HepG2 (cell line): ENCODE results near the gene RAB22A. TPM values are rescaled to one million over a fixed set of nuclear protein-coding genes. Genes with fewer than 3 reads are reported as not detected.
A peak's percentile ranks its signal among the peaks of the same experiment; 100 is the strongest.

ENCODE experiments used
- ATF1 ChIP-seq: IDR thresholded peaks from 2 replicates; pipeline ENCODE4 v1.6.1; 2016; ENCODE audit warnings: mild to moderate bottlenecking, control low read depth
- CREM ChIP-seq, 2 experiments: sonication (generic) in 1 of 2; formaldehyde crosslinking in 1 of 2; IDR thresholded peaks; 2 replicates each; pipeline versions ENCODE4 v1.4.0 to v1.6.1; 2016 to 2020; ENCODE audit warnings: antibody characterized with exemption in 1 of 2, mild to moderate bottlenecking in 1 of 2, missing genetic modification reagents in 1 of 2
- FOSL2 ChIP-seq: sonication (generic); formaldehyde crosslinking; IDR thresholded peaks from 2 replicates; pipeline ENCODE4 v1.4.0; 2020; ENCODE audit warnings: missing genetic modification reagents
- FOXJ3 ChIP-seq: sonication (generic); formaldehyde crosslinking; IDR thresholded peaks from 2 replicates; pipeline ENCODE4 v1.4.0; 2020; ENCODE audit warnings: missing genetic modification reagents, mild to moderate bottlenecking, borderline replicate concordance
- HHEX ChIP-seq: IDR thresholded peaks from 2 replicates; pipeline ENCODE4 v1.6.1; 2016; ENCODE audit warnings: control low read depth
- HOMEZ ChIP-seq: IDR thresholded peaks from 2 replicates; pipeline ENCODE4 v1.6.1; 2016; ENCODE audit warnings: low read depth
- NR2F2 ChIP-seq: IDR thresholded peaks from 2 replicates; pipeline ENCODE4 v1.6.1; 2012; ENCODE audit warnings: low read depth, inconsistent platforms, borderline replicate concordance
- NR2F6 ChIP-seq, 2 experiments: IDR thresholded peaks; 2 replicates each; pipeline ENCODE4 v1.6.1; 2016; ENCODE audit warnings: antibody characterized with exemption in 1 of 2, mild to moderate bottlenecking in 1 of 2
- PATZ1 ChIP-seq: sonication (generic); formaldehyde crosslinking; IDR thresholded peaks from 2 replicates; pipeline ENCODE4 v1.4.0; 2020; ENCODE audit warnings: missing genetic modification reagents
- RARA ChIP-seq: IDR thresholded peaks from 2 replicates; pipeline ENCODE4 v1.6.1; 2016; ENCODE audit warnings: missing genetic modification reagents, missing compliant biosample characterization
- RCOR2 ChIP-seq: IDR thresholded peaks from 2 replicates; pipeline ENCODE4 v1.6.1; 2016; ENCODE audit warnings: missing biosample characterization, missing genetic modification reagents
- SOX5 ChIP-seq: IDR thresholded peaks from 2 replicates; pipeline ENCODE4 v1.6.1; 2016; ENCODE audit warnings: borderline replicate concordance
- SYNCRIP ChIP-seq: fragments of 200-400 bp; formaldehyde crosslinking; IDR thresholded peaks from 2 replicates; pipeline ENCODE4 v1.6.1; 2018; ENCODE audit warnings: mild to moderate bottlenecking, low read depth, low read length; ENCODE audit not compliant: insufficient read depth
- THAP11 ChIP-seq: IDR thresholded peaks from 2 replicates; pipeline ENCODE4 v1.6.1; 2016; ENCODE audit warnings: missing biosample characterization, missing genetic modification reagents
- ZBTB33 ChIP-seq: sonication (generic); formaldehyde crosslinking; IDR thresholded peaks from 2 replicates; pipeline ENCODE4 v1.4.0; 2020; ENCODE audit warnings: missing genetic modification reagents
- ZNF530 ChIP-seq: sonication (generic); formaldehyde crosslinking; IDR thresholded peaks from 2 replicates; pipeline ENCODE4 v1.5.0; 2020; ENCODE audit warnings: low read depth, mild to moderate bottlenecking, missing genetic modification reagents
- ZNF546 ChIP-seq: sonication (generic); formaldehyde crosslinking; conservative IDR thresholded peaks from 2 replicates; pipeline ENCODE4 v1.8.1; 2023; ENCODE audit warnings: mild to moderate bottlenecking, missing genetic modification reagents
- ZNF609 ChIP-seq: sonication (generic); formaldehyde crosslinking; IDR thresholded peaks from 2 replicates; pipeline ENCODE4 v1.4.0; 2020; ENCODE audit warnings: mild to moderate bottlenecking, missing genetic modification reagents, borderline replicate concordance
- ZNF83 ChIP-seq: sonication (generic); formaldehyde crosslinking; IDR thresholded peaks from 2 replicates; pipeline ENCODE4 v1.4.0; 2020; ENCODE audit warnings: missing genetic modification reagents, mild to moderate bottlenecking, borderline replicate concordance
- ZSCAN21 ChIP-seq: sonication (generic); formaldehyde crosslinking; IDR thresholded peaks from 2 replicates; pipeline ENCODE4 v1.8.0; 2022; ENCODE audit warnings: mild to moderate bottlenecking, missing genetic modification reagents, moderate library complexity, borderline replicate concordance
- polyA plus RNA-seq, 8 experiments: library from polyadenylated mRNA; depleted of rRNA in 3 of 8; stranded (reverse) in 7 of 8; unstranded in 1 of 8; fragments of >200 nt; fragmentation: Illumina TruSeq in 4 of 8; extraction: Trizol in 4 of 8; gene quantifications; 2 replicates each; pipeline versions ENCODE4 v1.2.1 to v1.2.3, GENCODE V29; 2011 to 2016; ENCODE audit warnings: low read depth in 4 of 8, missing spikeins in 1 of 8, mixed read lengths in 1 of 8; ENCODE audit not compliant: insufficient read depth in 1 of 8
- total RNA-seq, 5 experiments: library from RNA; depleted of rRNA; stranded (reverse); fragments of >200 nt; fragmentation: Illumina TruSeq; extraction: Trizol; gene quantifications; 2 replicates each; pipeline ENCODE4 v1.2.3, GENCODE V29; 2016; ENCODE audit warnings: low read depth in 1 of 5

RAB22A gene
- total and polyA plus RNA-seq, 2 of the 13 experiments (the other 11 are each of a cell fraction or from before 2014, with no cell fraction given), result 10.7 to 11.2 TPM

GRCh38 chr20:58395604-58396003 is 86.1 kb downstream of the RAB22A start (continued):
- TF ChIP-seq PATZ1 (CRISPR knock-in tag) (peak; percentile 30; the same call in 1 of the 2 replicates), ZNF83 (CRISPR knock-in tag) (no peak), HOMEZ (CRISPR knock-in tag) (peak; percentile 56), FOXJ3 (CRISPR knock-in tag) (0 out of 2 replicates have a peak, but pooled peaks have one; percentile 21), CREM (IDR thresholded peaks at IDR 0.05) (peak; percentile 35; the same call in 1 of the 2 replicates), CREM (CRISPR knock-in tag; IDR thresholded peaks at IDR 0.05) (no peak), ZNF609 (peak; percentile 64; the same call in 1 of the 2 replicates), ZSCAN21 (CRISPR knock-in tag) (no peak), NR2F2 (peak; percentile 59; the same call in 1 of the 2 replicates), THAP11 (CRISPR knock-in tag) (no peak), SYNCRIP (no peak), ATF1 (peak; percentile 19; the same call in 1 of the 2 replicates), RARA (peak; percentile 52; the same call in 1 of the 2 replicates), FOSL2 (peak; percentile 77), RCOR2 (0 out of 2 replicates have a peak, but pooled peaks have one; percentile 48), HHEX (peak; percentile 63), ZNF530 (CRISPR knock-in tag) (no peak), ZNF546 (CRISPR knock-in tag) (no peak), SOX5 (CRISPR knock-in tag) (peak; percentile 58; the same call in 1 of the 2 replicates), ZBTB33 (CRISPR knock-in tag) (peak; percentile 42; the same call in 1 of the 2 replicates), NR2F6 (IDR thresholded peaks at IDR 0.05) (peak; percentile 71), NR2F6 (CRISPR knock-in tag; IDR thresholded peaks at IDR 0.05) (peak; percentile 56; the same call in 1 of the 2 replicates)
